ENCODE data around the gene EDC3. TPM values are rescaled to one million over a fixed set of nuclear protein-coding genes. Genes with fewer than 3 reads are reported as not detected.

Gene EDC3
- polyA plus RNA-seq, 1 donor from 2014 or later = 12.9 TPM

- H3K4me2 ChIP-seq (ENCODE audit: low read length) = no peak overlapping the region
- H4K20me1 ChIP-seq (ENCODE audit: insufficient read depth) = no peaks in the 10 kb centered on the region
- peaks cover 4% of the 10 kb centered on the region for H3K36me3 ChIP-seq (ENCODE audit: insufficient read depth, low read length)
Measured at GRCh38 chr15:74641151-74641550, 54.7 kb downstream of the EDC3 start.

GRCh38 chr15:74636984-74637383, 58.8 kb downstream of the EDC3 start:
- Histone ChIP-seq H3K4me2 (ENCODE audit: low read length) (no peak overlapping the region), H2AFZ (ENCODE audit: low read depth, low read length) (no peak overlapping the region), H3K9me2 (ENCODE audit: insufficient read depth, low read length) (no peaks in the 10 kb centered on the region), H3K79me2 (replicated peaks; ENCODE audit: insufficient read depth, low read length) (no peaks in the 10 kb centered on the region), H3K27me3 (ENCODE audit: insufficient read depth, low read depth, low read length) (no peaks in the 10 kb centered on the region), H3K27ac (ENCODE audit: low read length) (no peak overlapping the region), H3K4me3 (ENCODE audit: low read length) (no peak overlapping the region), H3K9me3 (ENCODE audit: low read length) (no peaks in the 10 kb centered on the region), H3K9ac (ENCODE audit: low read length) (no peak overlapping the region), H3K36me3 (ENCODE audit: insufficient read depth, low read length) (peaks cover 4% of the 10 kb centered on the region), H3F3A (ENCODE audit: insufficient read depth, low read length, poor library complexity, severe bottlenecking) (no peaks in the 10 kb centered on the region), H4K20me1 (ENCODE audit: insufficient read depth) (no peaks in the 10 kb centered on the region)
- TF ChIP-seq MXI1 (conservative IDR thresholded peaks at IDR 0.05; ENCODE audit: poor library complexity, severe bottlenecking) = no peak
- no peak for TF ChIP-seq REST (IDR thresholded peaks at IDR 0.05; ENCODE audit: borderline replicate concordance)
- TF ChIP-seq TAF1 (IDR thresholded peaks at IDR 0.05; ENCODE audit: low read depth) = no peak
- TF ChIP-seq RAD21 (conservative IDR thresholded peaks at IDR 0.05) = no peak
- no peak for TF ChIP-seq EP300 (conservative IDR thresholded peaks at IDR 0.05; ENCODE audit: poor library complexity, severe bottlenecking)
- no peak for TF ChIP-seq SMC3 (conservative IDR thresholded peaks at IDR 0.05; ENCODE audit: poor library complexity)
- no peak for TF ChIP-seq POLR2AphosphoS5 (IDR thresholded peaks at IDR 0.05)
- TF ChIP-seq CTCF (IDR thresholded peaks at IDR 0.05; ENCODE audit: poor library complexity, severe bottlenecking) = no peak

More at GRCh38 chr15:74641151-74641550, 54.7 kb downstream of the EDC3 start:
- no peak for TF ChIP-seq RAD21 (conservative IDR thresholded peaks at IDR 0.05)
- TF ChIP-seq TAF1 (IDR thresholded peaks at IDR 0.05; ENCODE audit: low read depth) = no peak
- TF ChIP-seq REST (IDR thresholded peaks at IDR 0.05; ENCODE audit: borderline replicate concordance) = no peak
- Histone ChIP-seq H2AFZ (ENCODE audit: low read depth, low read length) (no peak overlapping the region), H3K79me2 (replicated peaks; ENCODE audit: insufficient read depth, low read length) (peaks cover 6% of the 10 kb centered on the region), H3K9me3 (ENCODE audit: low read length) (no peaks in the 10 kb centered on the region), H3K4me3 (ENCODE audit: low read length) (no peak overlapping the region), H3K27me3 (ENCODE audit: insufficient read depth, low read depth, low read length) (no peaks in the 10 kb centered on the region), H3K9ac (ENCODE audit: low read length) (no peak overlapping the region), H3K9me2 (ENCODE audit: insufficient read depth, low read length) (no peaks in the 10 kb centered on the region), H3F3A (ENCODE audit: insufficient read depth, low read length, poor library complexity, severe bottlenecking) (no peaks in the 10 kb centered on the region), H3K27ac (ENCODE audit: low read length) (no peak overlapping the region)

Data from neural cell (in vitro differentiated cells).